Activated naive CD4-positive, alpha-beta T cell (primary cell): ENCODE results near the gene CNPY1.

ENCODE experiments used
- DNase-seq, 4 experiments: peaks; one replicate each; lab custom pipeline; 2025; lab: John Stamatoyannopoulos, UW

Gene CNPY1

GRCh38 chr7:155512246-155512887 is 34.0 kb downstream of the CNPY1 start:
- DNase-seq, result no peak

GRCh38 chr7:155511702-155511996 is 34.7 kb downstream of the CNPY1 start:
- DNase-seq, result no peak

- no peak for DNase-seq
Observed at GRCh38 chr7:155510975-155511701, 35.2 kb downstream of the CNPY1 start.

GRCh38 chr7:155509725-155510551 is 36.4 kb downstream of the CNPY1 start:
- no peak for DNase-seq

GRCh38 chr7:155509359-155509724 is 37.0 kb downstream of the CNPY1 start:
- DNase-seq, result no peak

- DNase-seq, result no peak
Observed at GRCh38 chr7:155508376-155509358, 37.7 kb downstream of the CNPY1 start.

- DNase-seq, result no peak
Observed at GRCh38 chr7:155507576-155507975, 38.8 kb downstream of the CNPY1 start.

GRCh38 chr7:155506854-155507337 is 39.5 kb downstream of the CNPY1 start:
- DNase-seq, result no peak

GRCh38 chr7:155505422-155505793 is 41.0 kb downstream of the CNPY1 start:
- DNase-seq, result no peak

GRCh38 chr7:155497149-155497901 is 49.0 kb downstream of the CNPY1 start:
- DNase-seq, result no peak

GRCh38 chr7:155496267-155497005 is 49.9 kb downstream of the CNPY1 start:
- no peak for DNase-seq

- DNase-seq, result no peak
Observed at GRCh38 chr7:155495440-155496248, 50.7 kb downstream of the CNPY1 start.

GRCh38 chr7:155494551-155494950 is 51.8 kb downstream of the CNPY1 start:
- no peak for DNase-seq

GRCh38 chr7:155493744-155494538 is 52.4 kb downstream of the CNPY1 start:
- no peak for DNase-seq

GRCh38 chr7:155491812-155492211 is 54.5 kb downstream of the CNPY1 start:
- no peak for DNase-seq

GRCh38 chr7:155490697-155491628 is 55.4 kb downstream of the CNPY1 start:
- no peak for DNase-seq

GRCh38 chr7:155489862-155490696 is 56.3 kb downstream of the CNPY1 start:
- DNase-seq, result no peak
